NCI-H2196 treated with DMSO at 0.1 percent for 48 hours (cell line): ENCODE measurements around the gene B4GAT1.
"Not testable (repeated sequence)": the region's sequence is repeated elsewhere in the genome, so short reads cannot be mapped to it uniquely, and the experiment has no call there.

ENCODE experiments used
- DNase-seq: peaks from one replicate; lab custom pipeline; 2025; ENCODE audit not compliant: unreplicated experiment; lab: John Stamatoyannopoulos, UW

B4GAT1 gene

GRCh38 chr11:66347425-66348276, at the start of gene B4GAT1:
Gene B4GAT1, minus strand, starts transcription at chr11:66347629. Its CDS starts 84 bp downstream, at chr11:66347545.
- peak; percentile 57 for DNase-seq

- DNase-seq, result no peak
Measured at GRCh38 chr11:66393954-66394353, 46.5 kb upstream of the B4GAT1 start.

GRCh38 chr11:66391322-66391721, 43.9 kb upstream of the B4GAT1 start:
- DNase-seq, result no peak

- DNase-seq, result peak; percentile 46
Measured at GRCh38 chr11:66388780-66389386, 41.5 kb upstream of the B4GAT1 start.

GRCh38 chr11:66386171-66387069, 39.0 kb upstream of the B4GAT1 start:
- peak; percentile 61 for DNase-seq

GRCh38 chr11:66384316-66384715, 36.9 kb upstream of the B4GAT1 start:
- peak; percentile 32 for DNase-seq

GRCh38 chr11:66380264-66380663, 32.8 kb upstream of the B4GAT1 start:
- DNase-seq, result not testable (repeated sequence)

- not testable (repeated sequence) for DNase-seq
Measured at GRCh38 chr11:66373690-66374287, 26.4 kb upstream of the B4GAT1 start.

- peak; percentile 27 for DNase-seq
Measured at GRCh38 chr11:66373265-66373664, 25.8 kb upstream of the B4GAT1 start.

- peak; percentile 80 for DNase-seq
Measured at GRCh38 chr11:66371627-66372415, 24.4 kb upstream of the B4GAT1 start, which contains the start of gene SLC29A2. Gene SLC29A2, minus strand, starts transcription at chr11:66371760. Its CDS starts 169 bp downstream, at chr11:66371591.

- no peak for DNase-seq
Measured at GRCh38 chr11:66369073-66369894, 21.9 kb upstream of the B4GAT1 start.

- no peak for DNase-seq
Measured at GRCh38 chr11:66368484-66368883, 21.1 kb upstream of the B4GAT1 start.

GRCh38 chr11:66367561-66368312, 20.3 kb upstream of the B4GAT1 start:
- no peak for DNase-seq

GRCh38 chr11:66366844-66367477, 19.5 kb upstream of the B4GAT1 start:
- no peak for DNase-seq

GRCh38 chr11:66365711-66366619, 18.5 kb upstream of the B4GAT1 start:
- no peak for DNase-seq

GRCh38 chr11:66365166-66365565, 17.7 kb upstream of the B4GAT1 start:
- no peak for DNase-seq
